ENCODE data around the gene AQR.

Gene AQR

GRCh38 chr15:34984889-34985630 lies 15.5 kb upstream of the AQR start:
- Histone ChIP-seq H3F3A (ENCODE audit: low read depth) (no peaks in the 10 kb centered on the region), H3K4me2 (ENCODE audit: low read depth, low read length, poor library complexity, severe bottlenecking) (peak overlapping the region; percentile 95), H3K27me3 (ENCODE audit: insufficient read depth, low read length, poor library complexity, severe bottlenecking) (no peaks in the 10 kb centered on the region), H4K20me1 (ENCODE audit: insufficient read depth, low read length, poor library complexity, severe bottlenecking) (peaks cover 34% of the 10 kb centered on the region), H3K4me3 (ENCODE audit: low read length, poor library complexity, severe bottlenecking) (peak overlapping the region; percentile 98), H3K9me3 (ENCODE audit: insufficient read depth, low read depth, low read length) (no peaks in the 10 kb centered on the region), H3K9ac (ENCODE audit: low read depth, low read length, poor library complexity, severe bottlenecking) (peak overlapping the region; percentile 20), H3K36me3 (ENCODE audit: insufficient read depth, low read length) (peaks cover 17% of the 10 kb centered on the region; the same call in 1 of the 2 replicates), H2AFZ (ENCODE audit: low read length) (no peak overlapping the region), H3K79me2 (ENCODE audit: insufficient read depth, low read length) (peaks cover 46% of the 10 kb centered on the region), H3K9me2 (replicated peaks; ENCODE audit: low read depth, low read length) (no peaks in the 10 kb centered on the region), H3K4me1 (ENCODE audit: insufficient read depth, low read length, poor library complexity, severe bottlenecking) (peaks cover 34% of the 10 kb centered on the region)
- no peak for TF ChIP-seq EZH2phosphoT487 (IDR thresholded peaks at IDR 0.05; ENCODE audit: borderline replicate concordance)
- TF ChIP-seq, protein P1, sequence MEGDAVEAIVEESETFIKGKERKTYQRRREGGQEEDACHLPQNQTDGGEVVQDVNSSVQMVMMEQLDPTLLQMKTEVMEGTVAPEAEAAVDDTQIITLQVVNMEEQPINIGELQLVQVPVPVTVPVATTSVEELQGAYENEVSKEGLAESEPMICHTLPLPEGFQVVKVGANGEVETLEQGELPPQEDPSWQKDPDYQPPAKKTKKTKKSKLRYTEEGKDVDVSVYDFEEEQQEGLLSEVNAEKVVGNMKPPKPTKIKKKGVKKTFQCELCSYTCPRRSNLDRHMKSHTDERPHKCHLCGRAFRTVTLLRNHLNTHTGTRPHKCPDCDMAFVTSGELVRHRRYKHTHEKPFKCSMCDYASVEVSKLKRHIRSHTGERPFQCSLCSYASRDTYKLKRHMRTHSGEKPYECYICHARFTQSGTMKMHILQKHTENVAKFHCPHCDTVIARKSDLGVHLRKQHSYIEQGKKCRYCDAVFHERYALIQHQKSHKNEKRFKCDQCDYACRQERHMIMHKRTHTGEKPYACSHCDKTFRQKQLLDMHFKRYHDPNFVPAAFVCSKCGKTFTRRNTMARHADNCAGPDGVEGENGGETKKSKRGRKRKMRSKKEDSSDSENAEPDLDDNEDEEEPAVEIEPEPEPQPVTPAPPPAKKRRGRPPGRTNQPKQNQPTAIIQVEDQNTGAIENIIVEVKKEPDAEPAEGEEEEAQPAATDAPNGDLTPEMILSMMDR (conservative IDR thresholded peaks at IDR 0.05; ENCODE audit: low read length) = no peak

DNA sequence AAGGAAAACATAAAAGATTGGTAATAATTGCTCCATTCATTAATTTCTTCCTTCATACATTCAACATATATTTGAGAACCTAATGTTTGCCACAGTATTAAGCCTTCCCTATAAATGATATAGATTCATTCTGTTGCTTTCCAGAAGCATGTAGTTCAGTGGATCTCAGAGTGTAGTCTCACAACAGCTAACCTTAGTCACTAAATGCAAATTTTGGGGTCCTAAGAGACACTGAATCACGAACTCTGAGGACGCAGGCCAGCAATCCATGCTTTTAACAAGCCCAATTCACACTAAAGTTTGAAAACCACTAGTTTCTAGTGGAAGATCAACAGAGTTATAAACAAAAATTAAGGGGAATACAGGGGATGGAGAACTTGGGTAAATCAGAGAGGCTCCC lies 7.2 kb upstream of the AQR start:
- Histone ChIP-seq H3K9ac (ENCODE audit: low read depth, low read length, poor library complexity, severe bottlenecking) (no peak overlapping the region), H3K4me3 (ENCODE audit: low read length, poor library complexity, severe bottlenecking) (no peak overlapping the region), H3K9me3 (ENCODE audit: insufficient read depth, low read depth, low read length) (no peaks in the 10 kb centered on the region), H3K36me3 (ENCODE audit: insufficient read depth, low read length) (peaks cover 2% of the 10 kb centered on the region; the same call in 1 of the 2 replicates), H3K4me2 (ENCODE audit: low read depth, low read length, poor library complexity, severe bottlenecking) (no peak overlapping the region), H3K79me2 (ENCODE audit: insufficient read depth, low read length) (no peaks in the 10 kb centered on the region), H3F3A (ENCODE audit: low read depth) (no peaks in the 10 kb centered on the region), H4K20me1 (ENCODE audit: insufficient read depth, low read length, poor library complexity, severe bottlenecking) (no peaks in the 10 kb centered on the region), H2AFZ (ENCODE audit: low read length) (no peak overlapping the region), H3K9me2 (replicated peaks; ENCODE audit: low read depth, low read length) (no peaks in the 10 kb centered on the region), H3K27me3 (ENCODE audit: insufficient read depth, low read length, poor library complexity, severe bottlenecking) (no peaks in the 10 kb centered on the region), H3K4me1 (ENCODE audit: insufficient read depth, low read length, poor library complexity, severe bottlenecking) (no peaks in the 10 kb centered on the region)
- TF ChIP-seq, protein P1 (conservative IDR thresholded peaks at IDR 0.05; ENCODE audit: low read length) = no peak
- no peak for TF ChIP-seq EZH2phosphoT487 (IDR thresholded peaks at IDR 0.05; ENCODE audit: borderline replicate concordance)

- no peaks in the 10 kb centered on the region for H3K4me1 ChIP-seq (ENCODE audit: insufficient read depth, low read length, poor library complexity, severe bottlenecking)
- no peaks in the 10 kb centered on the region for H4K20me1 ChIP-seq (ENCODE audit: insufficient read depth, low read length, poor library complexity, severe bottlenecking)
- no peak overlapping the region for H3K4me3 ChIP-seq (ENCODE audit: low read length, poor library complexity, severe bottlenecking)
- H3K4me2 ChIP-seq (ENCODE audit: low read depth, low read length, poor library complexity, severe bottlenecking) = no peak overlapping the region
- H3K9ac ChIP-seq (ENCODE audit: low read depth, low read length, poor library complexity, severe bottlenecking) = no peak overlapping the region
- H3K36me3 ChIP-seq (ENCODE audit: insufficient read depth, low read length) = no peaks in the 10 kb centered on the region
- H3F3A ChIP-seq (ENCODE audit: low read depth) = no peaks in the 10 kb centered on the region
- no peaks in the 10 kb centered on the region for H3K9me2 ChIP-seq (replicated peaks; ENCODE audit: low read depth, low read length)
- no peak for TF ChIP-seq EZH2phosphoT487 (IDR thresholded peaks at IDR 0.05; ENCODE audit: borderline replicate concordance)
- TF ChIP-seq, protein P1 (conservative IDR thresholded peaks at IDR 0.05; ENCODE audit: low read length) = no peak
- H3K79me2 ChIP-seq (ENCODE audit: insufficient read depth, low read length) = no peaks in the 10 kb centered on the region
- no peaks in the 10 kb centered on the region for H3K9me3 ChIP-seq (ENCODE audit: insufficient read depth, low read depth, low read length)
- no peaks in the 10 kb centered on the region for H3K27me3 ChIP-seq (ENCODE audit: insufficient read depth, low read length, poor library complexity, severe bottlenecking)
- H2AFZ ChIP-seq (ENCODE audit: low read length) = no peak overlapping the region
These were observed 6.5 kb upstream of the AQR start for GRCh38 chr15:34976073-34976472.

Data from Loucy (cell line).